Stimulated activated naive CD4-positive, alpha-beta T cell treated with Interleukin-2 at 50 U/mL for 16 hours (primary cell): Measurements from ENCODE around the gene RPS13.
"Not testable (repeated sequence)": the region's sequence is repeated elsewhere in the genome, so short reads cannot be mapped to it uniquely, and the experiment has no call there.

Source experiments
- DNase-seq: peaks from one replicate; lab custom pipeline; 2025; lab: John Stamatoyannopoulos, UW

The RPS13 gene

GRCh38 chr11:17036666-17037658 is 40.5 kb downstream of the RPS13 start:
- no peak for DNase-seq

GRCh38 chr11:17034027-17034426 is 43.4 kb downstream of the RPS13 start:
- DNase-seq = not testable (repeated sequence)

- DNase-seq = no peak
Observed at GRCh38 chr11:17026487-17027082, 50.9 kb downstream of the RPS13 start.

GRCh38 chr11:17024924-17025323 is 52.5 kb downstream of the RPS13 start:
- no peak for DNase-seq
